SK-N-SH (cell line): ENCODE results near the gene CETN1.

Experiments
- ELF1 ChIP-seq: IDR thresholded peaks from 2 replicates; pipeline ENCODE4 v1.4.0; 2012
- EP300 ChIP-seq, 2 experiments: IDR thresholded peaks; 2 replicates each; pipeline versions ENCODE4 v1.4.0 to v1.6.1; 2012; ENCODE audit warnings: borderline replicate concordance in 1 of 2, low read depth in 1 of 2, low read length in 1 of 2
- EZH2phosphoT487 ChIP-seq: fragments of 200-600 bp; sonication (generic); IDR thresholded peaks from 2 replicates; pipeline ENCODE4 v1.6.1; 2017; ENCODE audit warnings: low read depth, mixed run types, mild to moderate bottlenecking, antibody characterized with exemption, moderate library complexity, borderline replicate concordance
- FOXM1 ChIP-seq: IDR thresholded peaks from 2 replicates; pipeline ENCODE4 v1.4.0; 2012; ENCODE audit warnings: low read depth, mild to moderate bottlenecking
- GATA2 ChIP-seq: sonication (generic); formaldehyde crosslinking; IDR thresholded peaks from 2 replicates; pipeline ENCODE4 v1.5.0; 2020; ENCODE audit warnings: mild to moderate bottlenecking, missing genetic modification reagents
- RAD21 ChIP-seq: IDR thresholded peaks from 2 replicates; pipeline ENCODE4 v1.6.1; 2012; ENCODE audit warnings: mild to moderate bottlenecking, low read length
- RCOR1 ChIP-seq: fragments of 150-350 bp; IDR thresholded peaks from 2 replicates; pipeline ENCODE4 v1.6.1; 2017; ENCODE audit warnings: antibody characterized with exemption, low read length
- TAF1 ChIP-seq: IDR thresholded peaks from 2 replicates; pipeline ENCODE4 v1.6.1; 2012; ENCODE audit warnings: low read depth, mild to moderate bottlenecking, low read length, moderate library complexity, borderline replicate concordance
- YY1 ChIP-seq: IDR thresholded peaks from 2 replicates; pipeline ENCODE4 v1.4.0; 2012; ENCODE audit warnings: low read depth, mild to moderate bottlenecking
- TF ChIP-seq, protein P1 (sequence below): fragments of 200-600 bp; sonication (generic); IDR thresholded peaks from 2 replicates; pipeline ENCODE4 v1.6.1; 2017; ENCODE audit warnings: antibody characterized with exemption, mild to moderate bottlenecking, moderate library complexity

DNA sequence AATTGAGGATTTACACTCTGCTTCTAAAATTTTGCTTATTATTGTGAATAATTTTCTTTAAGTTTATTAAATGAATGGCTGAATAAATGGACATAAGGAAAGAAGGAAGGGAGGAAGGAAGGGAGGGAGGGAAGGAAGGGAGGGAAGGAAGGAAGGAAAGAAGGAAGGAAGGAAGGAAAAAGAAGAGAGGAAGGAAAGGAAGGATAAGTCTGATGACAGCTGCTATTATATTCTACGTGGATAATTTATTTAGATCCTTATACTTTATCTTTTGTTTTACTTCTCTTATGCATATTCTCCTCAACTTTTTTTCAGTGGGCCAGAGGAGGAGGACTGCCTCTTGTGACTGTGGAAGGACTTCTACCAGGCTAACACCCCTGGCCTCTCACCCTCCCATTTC lies 34.0 kb downstream of the CETN1 start:
- no peak for TF ChIP-seq GATA2 (CRISPR knock-in tag)
- no peak for TF ChIP-seq FOXM1
- no peak for TF ChIP-seq RAD21
- no peak for TF ChIP-seq EP300 (IDR thresholded peaks at IDR 0.05; ENCODE audit: borderline replicate concordance in 1 of 2, low read depth in 1 of 2, low read length in 1 of 2)
- TF ChIP-seq, protein P1, sequence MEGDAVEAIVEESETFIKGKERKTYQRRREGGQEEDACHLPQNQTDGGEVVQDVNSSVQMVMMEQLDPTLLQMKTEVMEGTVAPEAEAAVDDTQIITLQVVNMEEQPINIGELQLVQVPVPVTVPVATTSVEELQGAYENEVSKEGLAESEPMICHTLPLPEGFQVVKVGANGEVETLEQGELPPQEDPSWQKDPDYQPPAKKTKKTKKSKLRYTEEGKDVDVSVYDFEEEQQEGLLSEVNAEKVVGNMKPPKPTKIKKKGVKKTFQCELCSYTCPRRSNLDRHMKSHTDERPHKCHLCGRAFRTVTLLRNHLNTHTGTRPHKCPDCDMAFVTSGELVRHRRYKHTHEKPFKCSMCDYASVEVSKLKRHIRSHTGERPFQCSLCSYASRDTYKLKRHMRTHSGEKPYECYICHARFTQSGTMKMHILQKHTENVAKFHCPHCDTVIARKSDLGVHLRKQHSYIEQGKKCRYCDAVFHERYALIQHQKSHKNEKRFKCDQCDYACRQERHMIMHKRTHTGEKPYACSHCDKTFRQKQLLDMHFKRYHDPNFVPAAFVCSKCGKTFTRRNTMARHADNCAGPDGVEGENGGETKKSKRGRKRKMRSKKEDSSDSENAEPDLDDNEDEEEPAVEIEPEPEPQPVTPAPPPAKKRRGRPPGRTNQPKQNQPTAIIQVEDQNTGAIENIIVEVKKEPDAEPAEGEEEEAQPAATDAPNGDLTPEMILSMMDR = no peak
- TF ChIP-seq EZH2phosphoT487 = no peak
- TF ChIP-seq YY1 = no peak
- TF ChIP-seq RCOR1 = no peak
- TF ChIP-seq ELF1 = no peak
- no peak for TF ChIP-seq TAF1
